Measurements from ENCODE around the gene ARHGAP33. TPM values are rescaled to one million over a fixed set of nuclear protein-coding genes. Genes with fewer than 3 reads are reported as not detected.

The ARHGAP33 gene
- total and polyA plus RNA-seq, 2 experiments from 2014 or later = 11.6 to 22.1 TPM

- no peak for TF ChIP-seq ZNF462 (CRISPR knock-in tag; IDR thresholded peaks at IDR 0.05)
- TF ChIP-seq ZNF331 (CRISPR knock-in tag; IDR thresholded peaks at IDR 0.05; ENCODE audit: low read depth) = no peak
- TF ChIP-seq ETS1 (IDR thresholded peaks at IDR 0.05) = no peak
- TF ChIP-seq, protein P1, sequence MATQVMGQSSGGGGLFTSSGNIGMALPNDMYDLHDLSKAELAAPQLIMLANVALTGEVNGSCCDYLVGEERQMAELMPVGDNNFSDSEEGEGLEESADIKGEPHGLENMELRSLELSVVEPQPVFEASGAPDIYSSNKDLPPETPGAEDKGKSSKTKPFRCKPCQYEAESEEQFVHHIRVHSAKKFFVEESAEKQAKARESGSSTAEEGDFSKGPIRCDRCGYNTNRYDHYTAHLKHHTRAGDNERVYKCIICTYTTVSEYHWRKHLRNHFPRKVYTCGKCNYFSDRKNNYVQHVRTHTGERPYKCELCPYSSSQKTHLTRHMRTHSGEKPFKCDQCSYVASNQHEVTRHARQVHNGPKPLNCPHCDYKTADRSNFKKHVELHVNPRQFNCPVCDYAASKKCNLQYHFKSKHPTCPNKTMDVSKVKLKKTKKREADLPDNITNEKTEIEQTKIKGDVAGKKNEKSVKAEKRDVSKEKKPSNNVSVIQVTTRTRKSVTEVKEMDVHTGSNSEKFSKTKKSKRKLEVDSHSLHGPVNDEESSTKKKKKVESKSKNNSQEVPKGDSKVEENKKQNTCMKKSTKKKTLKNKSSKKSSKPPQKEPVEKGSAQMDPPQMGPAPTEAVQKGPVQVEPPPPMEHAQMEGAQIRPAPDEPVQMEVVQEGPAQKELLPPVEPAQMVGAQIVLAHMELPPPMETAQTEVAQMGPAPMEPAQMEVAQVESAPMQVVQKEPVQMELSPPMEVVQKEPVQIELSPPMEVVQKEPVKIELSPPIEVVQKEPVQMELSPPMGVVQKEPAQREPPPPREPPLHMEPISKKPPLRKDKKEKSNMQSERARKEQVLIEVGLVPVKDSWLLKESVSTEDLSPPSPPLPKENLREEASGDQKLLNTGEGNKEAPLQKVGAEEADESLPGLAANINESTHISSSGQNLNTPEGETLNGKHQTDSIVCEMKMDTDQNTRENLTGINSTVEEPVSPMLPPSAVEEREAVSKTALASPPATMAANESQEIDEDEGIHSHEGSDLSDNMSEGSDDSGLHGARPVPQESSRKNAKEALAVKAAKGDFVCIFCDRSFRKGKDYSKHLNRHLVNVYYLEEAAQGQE (IDR thresholded peaks at IDR 0.05; ENCODE audit: unreplicated experiment) = no peak
- TF ChIP-seq STAT1 (IDR thresholded peaks at IDR 0.05; ENCODE audit: unreplicated experiment) = no peak
- no peak for TF ChIP-seq NANOG (IDR thresholded peaks at IDR 0.05; ENCODE audit: borderline replicate concordance)
- TF ChIP-seq EZH2 (IDR thresholded peaks at IDR 0.05; ENCODE audit: low read depth, unreplicated experiment) = no peak
Observed at GRCh38 chr19:35805526-35806102, 30.2 kb downstream of the ARHGAP33 start (continued).

All from GM23338 (cell line).